OCI-LY3 (cell line): ENCODE results near the gene ADCY4.

ENCODE experiments used
- EZH2phosphoT487 ChIP-seq: fragments of 200-600 bp; shearing (Covaris generic); IDR thresholded peaks from 2 replicates; pipeline ENCODE4 v1.6.1; 2018; ENCODE audit warnings: antibody characterized with exemption, mixed run types, low read depth
- TF ChIP-seq, protein P1 (sequence below): fragments of 200-600, 300-600 bp; sonication (generic); IDR thresholded peaks from 2 replicates; pipeline ENCODE4 v1.5.1; 2014; ENCODE audit warnings: antibody characterized with exemption, low read length, low read depth

- TF ChIP-seq, protein P1, sequence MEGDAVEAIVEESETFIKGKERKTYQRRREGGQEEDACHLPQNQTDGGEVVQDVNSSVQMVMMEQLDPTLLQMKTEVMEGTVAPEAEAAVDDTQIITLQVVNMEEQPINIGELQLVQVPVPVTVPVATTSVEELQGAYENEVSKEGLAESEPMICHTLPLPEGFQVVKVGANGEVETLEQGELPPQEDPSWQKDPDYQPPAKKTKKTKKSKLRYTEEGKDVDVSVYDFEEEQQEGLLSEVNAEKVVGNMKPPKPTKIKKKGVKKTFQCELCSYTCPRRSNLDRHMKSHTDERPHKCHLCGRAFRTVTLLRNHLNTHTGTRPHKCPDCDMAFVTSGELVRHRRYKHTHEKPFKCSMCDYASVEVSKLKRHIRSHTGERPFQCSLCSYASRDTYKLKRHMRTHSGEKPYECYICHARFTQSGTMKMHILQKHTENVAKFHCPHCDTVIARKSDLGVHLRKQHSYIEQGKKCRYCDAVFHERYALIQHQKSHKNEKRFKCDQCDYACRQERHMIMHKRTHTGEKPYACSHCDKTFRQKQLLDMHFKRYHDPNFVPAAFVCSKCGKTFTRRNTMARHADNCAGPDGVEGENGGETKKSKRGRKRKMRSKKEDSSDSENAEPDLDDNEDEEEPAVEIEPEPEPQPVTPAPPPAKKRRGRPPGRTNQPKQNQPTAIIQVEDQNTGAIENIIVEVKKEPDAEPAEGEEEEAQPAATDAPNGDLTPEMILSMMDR: no peak
- no peak for TF ChIP-seq EZH2phosphoT487
Observed at GRCh38 chr14:24285351-24285750, 49.5 kb downstream of the ADCY4 start.
